ENCODE results near the gene MEFV. TPM values are rescaled to one million over a fixed set of nuclear protein-coding genes. Genes with fewer than 3 reads are reported as not detected.
"Not testable (repeated sequence)": the region's sequence is repeated elsewhere in the genome, so short reads cannot be mapped to it uniquely, and the experiment has no call there.

The MEFV gene
- total RNA-seq, 1 experiment from 2014 or later: not detected

GRCh38 chr16:3274947-3275346, 18.5 kb upstream of the MEFV start:
- no peaks in the 10 kb centered on the region for H3K9me3 ChIP-seq (ENCODE audit: low read length)
- no peaks in the 10 kb centered on the region for H3K9me2 ChIP-seq (replicated peaks; ENCODE audit: insufficient read depth, low read length)
- no peaks in the 10 kb centered on the region for H3K36me3 ChIP-seq (ENCODE audit: insufficient read depth, low read length)
- H3K4me3 ChIP-seq (ENCODE audit: low read length): no peak overlapping the region
- H3K27ac ChIP-seq (ENCODE audit: low read length): peak overlapping the region; percentile 28; the same call in 1 of the 2 replicates
- H3K9ac ChIP-seq (ENCODE audit: low read length): no peak overlapping the region
- H3K4me1 ChIP-seq (ENCODE audit: low read length): peaks cover 23% of the 10 kb centered on the region
- no peaks in the 10 kb centered on the region for H3K79me2 ChIP-seq (ENCODE audit: low read length)
- H4K20me1 ChIP-seq (ENCODE audit: insufficient read depth, low read depth, low read length): no peaks in the 10 kb centered on the region
- DNase-seq: no peak
- H3K27me3 ChIP-seq (ENCODE audit: low read length): no peaks in the 10 kb centered on the region
- H2AFZ ChIP-seq (ENCODE audit: low read length): no peak overlapping the region
- peak overlapping the region; percentile 42 for H3K4me2 ChIP-seq (ENCODE audit: low read depth, low read length, poor library complexity, severe bottlenecking)

- Histone ChIP-seq H3K4me1 (ENCODE audit: low read length) (peaks cover 23% of the 10 kb centered on the region), H3K4me2 (ENCODE audit: low read depth, low read length, poor library complexity, severe bottlenecking) (peak overlapping the region; percentile 42), H4K20me1 (ENCODE audit: insufficient read depth, low read depth, low read length) (no peaks in the 10 kb centered on the region), H3K27ac (ENCODE audit: low read length) (peak overlapping the region; percentile 56), H2AFZ (ENCODE audit: low read length) (peak overlapping the region; percentile 31; the same call in 1 of the 2 replicates), H3K9me3 (ENCODE audit: low read length) (no peaks in the 10 kb centered on the region), H3K9ac (ENCODE audit: low read length) (no peak overlapping the region), H3K27me3 (ENCODE audit: low read length) (no peaks in the 10 kb centered on the region), H3K79me2 (ENCODE audit: low read length) (no peaks in the 10 kb centered on the region), H3K36me3 (ENCODE audit: insufficient read depth, low read length) (no peaks in the 10 kb centered on the region), H3K9me2 (replicated peaks; ENCODE audit: insufficient read depth, low read length) (no peaks in the 10 kb centered on the region), H3K4me3 (ENCODE audit: low read length) (no peak overlapping the region)
- DNase-seq: peak; percentile 83
Observed at GRCh38 chr16:3274490-3274889, 18.1 kb upstream of the MEFV start.

GRCh38 chr16:3271281-3271680, 14.8 kb upstream of the MEFV start:
- H3K27me3 ChIP-seq (ENCODE audit: low read length); DNase-seq; H3K9ac ChIP-seq (ENCODE audit: low read length); H2AFZ ChIP-seq (ENCODE audit: low read length); H3K9me2 ChIP-seq (replicated peaks; ENCODE audit: insufficient read depth, low read length); H3K4me2 ChIP-seq (ENCODE audit: low read depth, low read length, poor library complexity, severe bottlenecking); H3K79me2 ChIP-seq (ENCODE audit: low read length); H3K36me3 ChIP-seq (ENCODE audit: insufficient read depth, low read length); H4K20me1 ChIP-seq (ENCODE audit: insufficient read depth, low read depth, low read length); H3K9me3 ChIP-seq (ENCODE audit: low read length); H3K27ac ChIP-seq (ENCODE audit: low read length); H3K4me3 ChIP-seq (ENCODE audit: low read length): not testable (repeated sequence)
- H3K4me1 ChIP-seq (ENCODE audit: low read length): peaks cover 20% of the 10 kb centered on the region

- not testable (repeated sequence) for H3K4me3 ChIP-seq (ENCODE audit: low read length); DNase-seq; H2AFZ ChIP-seq (ENCODE audit: low read length); H3K9ac ChIP-seq (ENCODE audit: low read length); H4K20me1 ChIP-seq (ENCODE audit: insufficient read depth, low read depth, low read length); H3K79me2 ChIP-seq (ENCODE audit: low read length); H3K36me3 ChIP-seq (ENCODE audit: insufficient read depth, low read length); H3K27me3 ChIP-seq (ENCODE audit: low read length); H3K4me2 ChIP-seq (ENCODE audit: low read depth, low read length, poor library complexity, severe bottlenecking); H3K9me2 ChIP-seq (replicated peaks; ENCODE audit: insufficient read depth, low read length); H3K9me3 ChIP-seq (ENCODE audit: low read length); H3K27ac ChIP-seq (ENCODE audit: low read length)
- peaks cover 15% of the 10 kb centered on the region for H3K4me1 ChIP-seq (ENCODE audit: low read length)
Observed at GRCh38 chr16:3270718-3271117, 14.3 kb upstream of the MEFV start.

- H3K9ac ChIP-seq (ENCODE audit: low read length): no peak overlapping the region
- H2AFZ ChIP-seq (ENCODE audit: low read length): no peak overlapping the region
- H3K9me3 ChIP-seq (ENCODE audit: low read length): no peaks in the 10 kb centered on the region
- H3K9me2 ChIP-seq (replicated peaks; ENCODE audit: insufficient read depth, low read length): no peaks in the 10 kb centered on the region
- no peak for DNase-seq
- no peaks in the 10 kb centered on the region for H3K27me3 ChIP-seq (ENCODE audit: low read length)
- H3K79me2 ChIP-seq (ENCODE audit: low read length): no peaks in the 10 kb centered on the region
- H3K4me1 ChIP-seq (ENCODE audit: low read length): peaks cover 13% of the 10 kb centered on the region
- H3K4me2 ChIP-seq (ENCODE audit: low read depth, low read length, poor library complexity, severe bottlenecking): no peak overlapping the region
- H3K27ac ChIP-seq (ENCODE audit: low read length): no peak overlapping the region
- no peaks in the 10 kb centered on the region for H4K20me1 ChIP-seq (ENCODE audit: insufficient read depth, low read depth, low read length)
- H3K36me3 ChIP-seq (ENCODE audit: insufficient read depth, low read length): no peaks in the 10 kb centered on the region
- no peak overlapping the region for H3K4me3 ChIP-seq (ENCODE audit: low read length)
Observed at GRCh38 chr16:3268294-3268693, 11.9 kb upstream of the MEFV start.

- peak; percentile 75 for DNase-seq
- Histone ChIP-seq H3K79me2 (ENCODE audit: low read length) (no peaks in the 10 kb centered on the region), H3K27me3 (ENCODE audit: low read length) (no peaks in the 10 kb centered on the region), H3K4me1 (ENCODE audit: low read length) (peaks cover 17% of the 10 kb centered on the region), H4K20me1 (ENCODE audit: insufficient read depth, low read depth, low read length) (no peaks in the 10 kb centered on the region), H3K9ac (ENCODE audit: low read length) (no peak overlapping the region), H3K9me3 (ENCODE audit: low read length) (no peaks in the 10 kb centered on the region), H3K36me3 (ENCODE audit: insufficient read depth, low read length) (no peaks in the 10 kb centered on the region), H2AFZ (ENCODE audit: low read length) (no peak overlapping the region), H3K4me2 (ENCODE audit: low read depth, low read length, poor library complexity, severe bottlenecking) (no peak overlapping the region), H3K27ac (ENCODE audit: low read length) (no peak overlapping the region), H3K4me3 (ENCODE audit: low read length) (no peak overlapping the region), H3K9me2 (replicated peaks; ENCODE audit: insufficient read depth, low read length) (no peaks in the 10 kb centered on the region)
Observed at GRCh38 chr16:3266873-3267537, 10.6 kb upstream of the MEFV start.

- Histone ChIP-seq H3K9ac (ENCODE audit: low read length) (peak overlapping the region; percentile 94), H3K36me3 (ENCODE audit: insufficient read depth, low read length) (no peaks in the 10 kb centered on the region), H3K4me1 (ENCODE audit: low read length) (peaks cover 17% of the 10 kb centered on the region), H3K27me3 (ENCODE audit: low read length) (no peaks in the 10 kb centered on the region), H3K4me2 (ENCODE audit: low read depth, low read length, poor library complexity, severe bottlenecking) (peak overlapping the region; percentile 93), H2AFZ (ENCODE audit: low read length) (peak overlapping the region; percentile 84), H3K9me3 (ENCODE audit: low read length) (no peaks in the 10 kb centered on the region), H3K79me2 (ENCODE audit: low read length) (no peaks in the 10 kb centered on the region), H4K20me1 (ENCODE audit: insufficient read depth, low read depth, low read length) (no peaks in the 10 kb centered on the region), H3K4me3 (ENCODE audit: low read length) (peak overlapping the region; percentile 96), H3K9me2 (replicated peaks; ENCODE audit: insufficient read depth, low read length) (no peaks in the 10 kb centered on the region), H3K27ac (ENCODE audit: low read length) (peak overlapping the region; percentile 70)
- DNase-seq: peak; percentile 99
Observed at GRCh38 chr16:3264137-3265036, 8.0 kb upstream of the MEFV start.

- no peaks in the 10 kb centered on the region for H4K20me1 ChIP-seq (ENCODE audit: insufficient read depth, low read depth, low read length)
- no peaks in the 10 kb centered on the region for H3K79me2 ChIP-seq (ENCODE audit: low read length)
- no peak overlapping the region for H2AFZ ChIP-seq (ENCODE audit: low read length)
- H3K9me3 ChIP-seq (ENCODE audit: low read length): no peaks in the 10 kb centered on the region
- no peak overlapping the region for H3K9ac ChIP-seq (ENCODE audit: low read length)
- H3K36me3 ChIP-seq (ENCODE audit: insufficient read depth, low read length): no peaks in the 10 kb centered on the region
- no peak overlapping the region for H3K27ac ChIP-seq (ENCODE audit: low read length)
- no peaks in the 10 kb centered on the region for H3K27me3 ChIP-seq (ENCODE audit: low read length)
- no peak overlapping the region for H3K4me3 ChIP-seq (ENCODE audit: low read length)
- H3K4me1 ChIP-seq (ENCODE audit: low read length): peaks cover 17% of the 10 kb centered on the region
- H3K4me2 ChIP-seq (ENCODE audit: low read depth, low read length, poor library complexity, severe bottlenecking): no peak overlapping the region
- DNase-seq: no peak
- H3K9me2 ChIP-seq (replicated peaks; ENCODE audit: insufficient read depth, low read length): no peaks in the 10 kb centered on the region
Observed at GRCh38 chr16:3262517-3262916, 6.1 kb upstream of the MEFV start.

Measured in Karpas-422 (cell line).